HUDEP-2 (cell line): Measurements from ENCODE around the gene RMDN2.
"Not testable (repeated sequence)": the region's sequence is repeated elsewhere in the genome, so short reads cannot be mapped to it uniquely, and the experiment has no call there.

ENCODE experiments used
- DNase-seq, 76 experiments: peaks; one replicate each; lab custom pipeline; 2025; ENCODE audit not compliant: unreplicated experiment in 76 of 76; lab: John Stamatoyannopoulos, UW

RMDN2 gene

GRCh38 chr2:37928377-37928776 lies 3.3 kb downstream of the RMDN2 start:
- no peak for DNase-seq

DNA sequence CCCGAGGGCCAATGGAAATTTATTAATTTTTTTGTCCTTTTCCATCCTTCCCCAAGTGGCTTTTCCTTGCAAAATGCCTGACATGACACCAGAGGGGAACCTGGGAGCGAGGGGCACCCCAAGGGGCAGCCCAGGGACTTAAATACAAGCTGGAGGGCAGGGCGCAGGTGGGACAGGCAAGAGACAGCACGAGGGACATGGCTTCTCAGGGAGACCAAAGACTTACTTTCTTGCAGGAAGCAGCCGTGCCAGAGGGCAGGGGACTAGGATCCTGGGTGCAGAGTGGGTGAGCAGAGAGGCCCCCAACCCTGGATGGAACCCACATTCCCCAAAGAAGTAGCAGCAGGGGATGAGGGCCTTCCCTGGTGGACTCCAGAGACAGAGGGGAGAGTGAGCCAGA lies 5.3 kb downstream of the RMDN2 start:
- not testable (repeated sequence) for DNase-seq

DNA sequence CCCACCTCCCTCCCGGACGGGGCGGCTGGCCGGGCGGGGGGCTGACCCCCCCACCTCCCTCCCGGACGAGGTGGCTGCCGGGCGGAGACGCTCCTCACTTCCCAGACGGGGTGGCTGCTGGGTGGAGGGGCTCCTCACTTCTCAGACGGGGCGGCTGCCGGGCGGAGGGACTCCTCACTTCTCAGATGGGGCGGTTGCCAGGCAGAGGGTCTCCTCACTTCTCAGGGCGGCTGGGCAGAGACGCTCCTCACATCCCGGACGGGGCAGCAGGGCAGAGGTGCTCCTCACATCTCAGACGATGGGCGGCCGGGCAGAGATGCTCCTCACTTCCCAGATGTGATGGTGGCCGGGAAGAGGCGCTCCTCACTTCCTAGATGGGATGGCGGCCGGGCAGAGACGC lies 7.8 kb downstream of the RMDN2 start:
- DNase-seq: not testable (repeated sequence)

DNA sequence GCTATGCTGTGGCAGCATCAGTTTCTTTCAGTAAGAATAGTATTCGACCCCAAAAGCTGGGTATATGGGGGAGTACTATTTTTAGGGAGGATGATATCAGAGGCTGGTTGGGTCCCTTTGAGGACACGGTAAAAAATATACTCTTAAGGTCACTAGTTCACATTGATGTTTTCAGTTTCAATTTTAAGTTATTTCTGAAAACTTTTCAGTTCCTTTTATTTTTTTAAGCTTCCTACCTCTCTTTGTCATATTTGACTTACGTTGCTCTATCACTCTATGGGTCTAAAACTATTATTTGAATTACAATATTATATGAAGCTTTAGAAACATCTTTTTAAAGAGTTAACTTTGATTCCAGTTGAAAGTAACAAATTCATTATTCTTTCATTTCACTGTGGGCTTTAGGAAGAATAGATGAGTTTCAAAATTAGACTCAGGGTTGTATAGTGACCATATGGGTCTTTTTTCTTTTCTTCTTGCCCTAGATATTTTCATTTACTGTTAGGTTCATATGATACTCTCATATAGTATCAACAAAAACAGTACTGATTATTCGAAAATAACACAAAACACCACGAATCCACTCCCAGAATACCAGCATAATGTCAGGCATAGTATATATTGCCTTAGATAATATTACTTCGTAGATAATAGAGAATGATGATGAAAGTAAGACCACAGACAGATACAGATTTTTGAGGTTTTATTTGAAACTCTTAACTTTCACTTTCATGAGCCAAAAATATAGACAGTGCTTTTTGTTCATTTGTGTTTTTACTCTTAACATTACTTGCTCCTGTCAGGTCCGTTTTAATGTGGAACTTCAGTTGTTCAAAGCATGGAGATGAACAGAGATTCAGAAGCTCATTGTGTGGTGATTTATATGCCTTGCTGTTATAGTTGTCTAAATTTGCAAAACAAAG lies 9.8 kb downstream of the RMDN2 start:
- no peak for DNase-seq

DNA sequence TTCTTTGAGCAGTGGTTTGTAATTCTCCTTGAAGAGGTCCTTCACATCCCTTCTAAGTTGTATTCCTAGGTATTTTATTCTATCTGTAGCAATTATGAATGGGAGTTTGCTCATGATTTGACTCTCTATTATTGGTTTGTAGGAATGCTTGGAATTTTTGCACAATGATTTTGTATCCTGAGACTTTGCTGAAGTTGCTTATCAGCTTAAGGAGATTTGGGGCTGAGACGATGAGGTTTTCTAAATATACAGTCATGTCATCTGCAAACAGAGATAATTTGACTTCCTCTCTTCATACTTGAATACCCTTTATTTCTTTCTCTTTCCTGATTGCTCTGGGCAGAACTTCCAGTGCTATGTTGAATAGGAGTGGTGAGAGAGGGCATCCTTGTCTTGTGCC lies 12.5 kb downstream of the RMDN2 start:
- not testable (repeated sequence) for DNase-seq

- DNase-seq: not testable (repeated sequence)
These were observed 16.2 kb downstream of the RMDN2 start for GRCh38 chr2:37941267-37941666.

DNA sequence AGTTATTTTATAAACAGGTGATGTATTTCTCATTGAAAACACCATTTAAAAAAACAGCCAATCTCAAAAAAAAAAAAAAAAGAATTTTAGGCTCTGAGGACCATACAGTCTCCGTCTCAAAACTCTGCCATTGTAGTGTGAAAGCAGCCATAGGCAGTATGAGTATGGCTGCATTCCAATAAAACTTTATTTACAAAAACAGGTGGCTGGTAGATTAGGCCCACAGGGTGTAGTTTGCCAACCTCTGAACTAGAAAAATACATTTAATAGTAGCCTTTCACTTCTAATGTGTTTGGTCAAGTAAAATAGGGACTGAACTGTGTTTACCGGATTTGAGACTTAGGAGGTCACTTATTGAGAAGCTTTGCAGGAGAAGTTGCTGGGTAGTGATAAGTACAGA lies 19.2 kb downstream of the RMDN2 start:
- no peak for DNase-seq

- DNase-seq: no peak
These were observed 22.2 kb downstream of the RMDN2 start for GRCh38 chr2:37947306-37947705.

DNA sequence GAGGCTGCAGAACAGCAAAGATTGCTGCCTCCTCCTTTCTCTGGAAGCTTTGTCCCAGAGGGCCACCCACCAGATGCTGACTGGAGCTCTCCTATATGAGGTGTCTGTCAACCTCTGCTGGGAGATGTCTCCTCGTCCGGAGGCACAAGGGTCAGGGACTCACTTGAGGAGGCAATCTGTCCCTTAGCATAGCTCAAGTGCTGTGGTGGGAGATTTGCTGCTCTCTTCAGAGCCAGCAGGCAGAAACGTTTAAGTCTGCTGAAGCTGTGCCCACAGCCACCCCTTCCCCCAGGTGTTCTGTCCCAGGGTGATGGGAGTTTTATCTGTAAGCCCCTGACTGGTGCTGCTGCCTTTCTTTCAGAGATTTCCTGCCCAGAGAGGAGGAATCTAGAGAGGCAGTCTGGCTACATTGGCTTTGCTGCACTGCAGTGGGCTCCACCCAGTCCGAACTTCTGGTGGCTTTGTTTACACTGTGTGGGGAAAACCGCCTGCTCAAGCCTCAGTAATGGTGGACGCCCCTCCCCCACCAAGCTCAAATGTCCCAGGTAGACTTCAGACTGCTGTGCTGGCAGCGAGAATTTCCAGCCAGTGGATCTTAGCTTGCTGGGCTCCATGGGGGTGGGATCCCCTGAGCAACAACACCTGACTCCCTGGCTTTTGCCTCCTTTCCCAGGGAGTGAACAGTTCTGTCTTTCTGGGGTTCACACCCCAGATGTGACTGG lies 37.1 kb downstream of the RMDN2 start:
- DNase-seq: not testable (repeated sequence)

DNA sequence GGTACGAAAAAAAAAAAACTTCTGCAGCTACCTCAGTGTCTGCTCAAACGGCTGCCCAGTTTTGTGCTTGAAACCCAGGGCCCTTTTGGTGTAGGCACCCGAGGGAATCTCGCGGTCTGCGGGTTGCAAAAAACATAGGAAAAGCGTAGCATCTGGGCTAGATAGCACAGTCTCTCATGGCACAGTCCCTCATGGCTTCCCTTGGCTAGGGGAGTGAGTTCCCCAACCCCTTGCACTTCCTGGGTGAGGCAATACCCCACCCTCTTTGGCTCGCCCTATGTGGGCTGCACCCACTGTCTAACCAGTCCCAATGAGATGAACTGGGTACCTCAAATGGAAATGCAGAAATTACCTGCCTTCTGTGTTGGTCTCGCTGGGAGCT lies 37.6 kb downstream of the RMDN2 start:
- DNase-seq: not testable (repeated sequence)

GRCh38 chr2:37963901-37964300 lies 38.8 kb downstream of the RMDN2 start:
- DNase-seq: not testable (repeated sequence)

DNA sequence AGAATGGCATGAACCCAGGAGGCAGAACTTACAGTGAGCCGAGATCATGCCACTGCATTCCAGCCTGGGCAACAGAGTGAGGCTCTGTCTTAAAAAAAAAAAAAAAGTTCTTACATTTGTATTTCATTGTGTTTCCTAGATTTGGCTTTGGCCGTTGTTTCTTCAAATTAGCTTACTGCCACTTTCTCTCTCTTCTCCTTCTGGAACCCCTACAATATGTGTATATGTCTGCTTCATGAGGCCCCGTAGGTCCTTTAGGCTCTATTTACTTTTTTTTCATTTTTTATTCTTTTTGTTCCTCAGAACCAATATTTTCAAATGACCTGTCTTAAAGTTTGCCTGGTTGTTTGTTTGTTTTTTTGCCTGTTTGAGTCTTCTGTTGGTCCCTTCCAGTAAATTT lies 41.2 kb downstream of the RMDN2 start:
- no peak for DNase-seq

DNA sequence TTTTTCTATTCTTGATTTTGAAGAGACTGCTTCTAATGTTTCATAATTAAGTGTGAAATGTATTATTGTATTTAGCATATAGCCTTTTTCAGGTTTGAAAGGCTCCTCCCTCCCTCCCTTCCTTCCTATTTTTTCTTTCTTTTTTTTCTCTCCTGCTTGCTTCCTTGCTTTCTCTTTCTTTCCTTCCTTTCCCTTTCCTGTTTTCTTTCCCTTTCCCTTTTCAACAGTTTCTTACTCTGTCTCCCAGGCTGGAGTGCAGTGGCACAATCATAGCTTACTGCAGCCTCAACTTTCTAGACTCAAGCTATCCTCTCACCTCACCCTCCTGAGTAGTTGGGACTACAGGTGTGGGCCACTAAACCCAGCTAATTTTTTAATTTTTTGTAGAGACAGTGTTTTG lies 44.6 kb downstream of the RMDN2 start:
- no peak for DNase-seq

GRCh38 chr2:37971971-37972370 lies 46.9 kb downstream of the RMDN2 start:
- no peak for DNase-seq

DNA sequence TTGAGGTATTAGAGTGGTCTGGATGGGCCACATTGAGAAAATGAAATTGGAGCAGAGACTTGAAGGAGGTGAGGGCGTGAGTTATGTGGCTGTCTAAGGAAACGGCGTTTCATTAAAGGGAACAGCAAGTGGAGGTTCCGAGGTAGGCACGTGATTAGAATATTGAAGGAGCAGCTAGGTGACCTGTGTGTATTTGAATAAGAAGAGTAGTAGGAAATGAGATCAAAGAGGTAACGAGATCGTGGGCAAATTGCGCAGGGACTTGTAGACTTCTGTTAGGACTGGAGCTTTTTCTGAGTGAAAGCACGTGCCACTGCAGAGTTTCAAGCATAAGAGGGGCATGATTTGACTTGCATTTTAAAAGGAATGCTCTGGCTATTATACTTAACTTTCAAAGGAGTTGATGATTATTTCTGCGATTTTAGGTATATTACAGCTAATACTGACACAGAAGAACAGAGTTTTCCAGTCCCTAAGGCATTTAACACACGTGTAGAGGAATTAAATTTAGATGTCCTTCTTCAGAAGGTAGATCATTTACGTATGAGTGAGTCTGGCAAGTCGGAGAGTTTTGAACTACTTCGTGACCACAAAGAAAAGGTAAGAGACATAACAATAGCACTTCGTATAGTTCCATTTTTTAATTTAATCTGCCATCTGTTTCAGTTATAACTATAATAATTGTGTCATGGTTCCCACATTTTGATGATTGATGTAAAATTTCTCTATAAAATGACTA lies 48.7 kb downstream of the RMDN2 start:
- no peak for DNase-seq

DNA sequence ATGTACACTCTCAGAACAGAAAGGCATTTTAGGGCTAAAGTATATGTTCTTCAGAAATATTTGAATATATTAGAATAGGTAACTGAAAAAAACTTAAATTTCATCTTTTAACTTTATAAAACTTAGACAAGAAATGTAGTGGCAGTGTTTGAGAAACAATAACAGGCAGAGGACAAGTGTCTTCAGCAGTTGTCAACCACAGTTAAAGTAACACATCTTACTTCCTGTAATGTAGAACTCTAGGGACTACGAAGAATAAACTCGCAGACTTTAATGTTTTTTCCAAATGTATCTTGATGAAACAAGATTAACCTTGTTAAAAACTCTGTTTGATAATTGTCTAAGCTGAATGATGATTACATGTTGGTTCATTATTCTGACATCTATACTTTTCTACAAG lies 50.7 kb downstream of the RMDN2 start:
- DNase-seq: no peak

- no peak for DNase-seq
These were observed 51.3 kb downstream of the RMDN2 start for GRCh38 chr2:37976411-37976810.

DNA sequence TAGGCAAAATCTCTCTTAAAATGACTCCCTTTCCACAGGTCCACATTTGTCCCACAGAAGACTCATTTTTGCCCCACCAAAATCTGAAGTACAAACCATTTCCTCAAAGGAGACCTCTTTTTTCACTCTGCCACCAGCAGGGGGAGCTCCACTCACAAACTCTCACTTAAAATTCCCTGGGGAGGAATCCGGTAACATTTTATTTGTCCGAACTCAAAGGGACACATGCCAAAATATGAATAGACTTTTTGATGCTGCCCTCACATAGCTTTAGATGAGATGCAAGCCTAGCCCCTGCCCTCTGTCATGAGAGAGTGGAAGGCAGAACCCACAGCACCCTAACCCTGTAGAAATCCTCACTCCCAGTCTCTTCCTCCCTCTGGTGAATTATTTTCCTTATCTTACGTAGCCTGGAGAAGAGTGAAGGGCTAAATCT lies 57.1 kb downstream of the RMDN2 start:
- DNase-seq: peak in 59 of 76 experiments; percentile 2 to 64 (median 19)

DNA sequence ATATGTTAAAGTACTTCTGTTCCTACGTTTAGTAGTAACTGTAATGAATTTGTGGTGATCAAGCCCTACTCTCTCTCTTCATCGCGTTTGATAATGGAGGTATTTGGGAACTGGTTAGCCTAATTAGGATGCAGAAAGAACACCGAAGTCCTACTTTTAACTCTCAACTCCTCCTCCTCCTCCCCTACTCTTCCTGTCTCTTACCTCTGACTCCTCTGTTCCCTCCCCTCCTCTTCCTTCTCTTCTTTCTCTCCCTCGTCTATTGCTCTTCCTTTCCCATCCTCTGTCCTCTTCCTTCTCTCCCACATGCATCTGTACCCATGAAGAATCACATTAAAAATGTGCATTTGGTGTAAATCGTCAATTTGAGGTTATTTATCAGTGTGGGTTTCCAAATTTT lies 57.8 kb downstream of the RMDN2 start:
- DNase-seq: no peak

GRCh38 chr2:37983719-37984118 lies 58.6 kb downstream of the RMDN2 start:
- DNase-seq: no peak

- DNase-seq: no peak
These were observed 59.1 kb downstream of the RMDN2 start for GRCh38 chr2:37984176-37984575.
